ENCODE data around the gene LHPP. TPM values are rescaled to one million over a fixed set of nuclear protein-coding genes. Genes with fewer than 3 reads are reported as not detected.

Gene LHPP
- total RNA-seq, 1 donor from 2014 or later, result 4.1 TPM

- no peak for DNase-seq (ENCODE audit: low read depth in 2 of 2)
Measured at GRCh38 chr10:124470544-124471434, 9.2 kb downstream of the LHPP start.

- DNase-seq (ENCODE audit: low read depth in 2 of 2), result no peak
Measured at GRCh38 chr10:124472071-124472470, 10.4 kb downstream of the LHPP start.

GRCh38 chr10:124473070-124473469 lies 11.4 kb downstream of the LHPP start:
- DNase-seq (ENCODE audit: low read depth in 2 of 2), result no peak

- DNase-seq (ENCODE audit: low read depth in 2 of 2), result no peak
Measured at GRCh38 chr10:124474514-124475070, 13.0 kb downstream of the LHPP start.

- no peak for DNase-seq (ENCODE audit: low read depth in 2 of 2)
Measured at GRCh38 chr10:124476043-124476725, 14.6 kb downstream of the LHPP start.

- no peak for DNase-seq (ENCODE audit: low read depth in 2 of 2)
Measured at GRCh38 chr10:124477614-124478363, 16.2 kb downstream of the LHPP start.

- DNase-seq (ENCODE audit: low read depth in 2 of 2), result no peak
Measured at GRCh38 chr10:124478515-124478914, 16.9 kb downstream of the LHPP start.

- DNase-seq (ENCODE audit: low read depth in 2 of 2), result no peak
Measured at GRCh38 chr10:124480860-124481259, 19.2 kb downstream of the LHPP start.

GRCh38 chr10:124481717-124482116 lies 20.1 kb downstream of the LHPP start:
- DNase-seq (ENCODE audit: low read depth in 2 of 2), result no peak

- DNase-seq (ENCODE audit: low read depth in 2 of 2), result no peak
Measured at GRCh38 chr10:124482236-124482800, 20.7 kb downstream of the LHPP start.

GRCh38 chr10:124482876-124483275 lies 21.3 kb downstream of the LHPP start:
- DNase-seq (ENCODE audit: low read depth in 2 of 2), result no peak

GRCh38 chr10:124484031-124484430 lies 22.4 kb downstream of the LHPP start:
- no peak for DNase-seq (ENCODE audit: low read depth in 2 of 2)

- DNase-seq (ENCODE audit: low read depth in 2 of 2), result no peak
Measured at GRCh38 chr10:124484661-124485060, 23.0 kb downstream of the LHPP start.

GRCh38 chr10:124486635-124487034 lies 25.0 kb downstream of the LHPP start:
- DNase-seq (ENCODE audit: low read depth in 2 of 2), result no peak

- no peak for DNase-seq (ENCODE audit: low read depth in 2 of 2)
Measured at GRCh38 chr10:124491105-124491504, 29.5 kb downstream of the LHPP start.

- DNase-seq (ENCODE audit: low read depth in 2 of 2), result no peak
Measured at GRCh38 chr10:124492266-124492665, 30.6 kb downstream of the LHPP start.

GRCh38 chr10:124493214-124493882 lies 31.7 kb downstream of the LHPP start:
- DNase-seq (ENCODE audit: low read depth in 2 of 2), result no peak

- no peak for DNase-seq (ENCODE audit: low read depth in 2 of 2)
Measured at GRCh38 chr10:124494046-124494807, 32.6 kb downstream of the LHPP start.

- DNase-seq (ENCODE audit: low read depth in 2 of 2), result no peak
Measured at GRCh38 chr10:124495162-124495561, 33.5 kb downstream of the LHPP start.

- no peak for DNase-seq (ENCODE audit: low read depth in 2 of 2)
Measured at GRCh38 chr10:124495725-124496124, 34.1 kb downstream of the LHPP start.
